IMR-90 (cell line): ENCODE data around the gene TIAM1.

ENCODE experiments used
- CHD1 ChIP-seq: IDR thresholded peaks from 2 replicates; pipeline ENCODE4 v1.6.1; 2012; ENCODE audit warnings: low read depth, low read length, improper control_type of control experiment
- MAZ ChIP-seq: IDR thresholded peaks from 2 replicates; pipeline ENCODE4 v1.6.1; 2012; ENCODE audit warnings: low read depth, mild to moderate bottlenecking, low read length, improper control_type of control experiment, moderate library complexity, borderline replicate concordance
- NFE2L2 ChIP-seq: fragments of 150-350 bp; IDR thresholded peaks from 2 replicates; pipeline ENCODE4 v1.6.1; 2016; ENCODE audit warnings: low read depth, mild to moderate bottlenecking, low read length
- POLR2A ChIP-seq: IDR thresholded peaks from 2 replicates; pipeline ENCODE4 v1.6.1; 2012; ENCODE audit warnings: mild to moderate bottlenecking, low read depth, low read length
- RAD21 ChIP-seq: IDR thresholded peaks from 2 replicates; pipeline ENCODE4 v1.6.1; 2012; ENCODE audit warnings: low read length, improper control_type of control experiment
- RCOR1 ChIP-seq: IDR thresholded peaks from 2 replicates; pipeline ENCODE4 v1.6.1; 2012; ENCODE audit warnings: mild to moderate bottlenecking, low read length, improper control_type of control experiment; ENCODE audit not compliant: insufficient replicate concordance
- SMC3 ChIP-seq: fragments of 150-350 bp; IDR thresholded peaks from 2 replicates; pipeline ENCODE4 v1.6.1; 2016; ENCODE audit warnings: low read depth, mild to moderate bottlenecking, antibody characterized with exemption, low read length, moderate library complexity
- TF ChIP-seq, protein P1 (sequence below): conservative IDR thresholded peaks from 2 replicates; pipeline ENCODE4 v1.5.1; 2012; ENCODE audit warnings: mild to moderate bottlenecking, low read depth, low read length, improper control_type of control experiment
- TF ChIP-seq, protein P2 (sequence below): fragments of 150-350 bp; IDR thresholded peaks from 2 replicates; pipeline ENCODE4 v1.6.1; 2017; ENCODE audit warnings: mild to moderate bottlenecking, antibody characterized with exemption, low read length, low read depth

DNA sequence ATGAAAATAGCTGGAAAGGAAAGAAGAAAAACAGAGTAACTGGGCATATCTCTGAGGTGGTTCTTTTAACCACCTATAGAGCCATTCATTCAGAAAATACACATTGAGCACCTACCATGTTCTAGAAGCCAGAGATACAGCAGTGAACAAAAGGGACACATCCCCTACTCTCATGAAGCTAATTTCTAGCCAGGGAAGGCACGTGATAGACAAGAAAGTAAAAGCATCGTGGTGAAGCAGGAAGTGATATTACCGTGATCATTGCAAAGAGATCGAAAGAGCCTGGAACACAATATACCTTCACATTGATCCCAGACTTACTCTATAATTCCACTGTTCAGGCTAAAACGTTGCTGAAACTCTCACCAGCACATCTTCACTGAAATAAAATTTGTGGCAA lies 76.0 kb downstream of the TIAM1 start:
- TF ChIP-seq, protein P1, sequence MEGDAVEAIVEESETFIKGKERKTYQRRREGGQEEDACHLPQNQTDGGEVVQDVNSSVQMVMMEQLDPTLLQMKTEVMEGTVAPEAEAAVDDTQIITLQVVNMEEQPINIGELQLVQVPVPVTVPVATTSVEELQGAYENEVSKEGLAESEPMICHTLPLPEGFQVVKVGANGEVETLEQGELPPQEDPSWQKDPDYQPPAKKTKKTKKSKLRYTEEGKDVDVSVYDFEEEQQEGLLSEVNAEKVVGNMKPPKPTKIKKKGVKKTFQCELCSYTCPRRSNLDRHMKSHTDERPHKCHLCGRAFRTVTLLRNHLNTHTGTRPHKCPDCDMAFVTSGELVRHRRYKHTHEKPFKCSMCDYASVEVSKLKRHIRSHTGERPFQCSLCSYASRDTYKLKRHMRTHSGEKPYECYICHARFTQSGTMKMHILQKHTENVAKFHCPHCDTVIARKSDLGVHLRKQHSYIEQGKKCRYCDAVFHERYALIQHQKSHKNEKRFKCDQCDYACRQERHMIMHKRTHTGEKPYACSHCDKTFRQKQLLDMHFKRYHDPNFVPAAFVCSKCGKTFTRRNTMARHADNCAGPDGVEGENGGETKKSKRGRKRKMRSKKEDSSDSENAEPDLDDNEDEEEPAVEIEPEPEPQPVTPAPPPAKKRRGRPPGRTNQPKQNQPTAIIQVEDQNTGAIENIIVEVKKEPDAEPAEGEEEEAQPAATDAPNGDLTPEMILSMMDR, result no peak
- no peak for TF ChIP-seq SMC3
- no peak for TF ChIP-seq POLR2A
- TF ChIP-seq MAZ, result no peak
- TF ChIP-seq, protein P2, sequence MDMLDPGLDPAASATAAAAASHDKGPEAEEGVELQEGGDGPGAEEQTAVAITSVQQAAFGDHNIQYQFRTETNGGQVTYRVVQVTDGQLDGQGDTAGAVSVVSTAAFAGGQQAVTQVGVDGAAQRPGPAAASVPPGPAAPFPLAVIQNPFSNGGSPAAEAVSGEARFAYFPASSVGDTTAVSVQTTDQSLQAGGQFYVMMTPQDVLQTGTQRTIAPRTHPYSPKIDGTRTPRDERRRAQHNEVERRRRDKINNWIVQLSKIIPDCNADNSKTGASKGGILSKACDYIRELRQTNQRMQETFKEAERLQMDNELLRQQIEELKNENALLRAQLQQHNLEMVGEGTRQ, result no peak
- no peak for TF ChIP-seq CHD1
- TF ChIP-seq RAD21, result no peak
- no peak for TF ChIP-seq RCOR1
- TF ChIP-seq NFE2L2, result no peak
